HG03565 (cell line): ENCODE results near the gene EBF3.

Experiments used
- ATAC-seq: cut with Tn5 transposase; IDR thresholded peaks from one replicate; pipeline ENCODE4 v1.9.1; 2021; ENCODE audit warnings: mild to moderate bottlenecking, moderate library complexity; ENCODE audit not compliant: unreplicated experiment

The EBF3 gene

GRCh38 chr10:129877773-129878371 is 86.2 kb downstream of the EBF3 start:
- ATAC-seq = no peak

DNA sequence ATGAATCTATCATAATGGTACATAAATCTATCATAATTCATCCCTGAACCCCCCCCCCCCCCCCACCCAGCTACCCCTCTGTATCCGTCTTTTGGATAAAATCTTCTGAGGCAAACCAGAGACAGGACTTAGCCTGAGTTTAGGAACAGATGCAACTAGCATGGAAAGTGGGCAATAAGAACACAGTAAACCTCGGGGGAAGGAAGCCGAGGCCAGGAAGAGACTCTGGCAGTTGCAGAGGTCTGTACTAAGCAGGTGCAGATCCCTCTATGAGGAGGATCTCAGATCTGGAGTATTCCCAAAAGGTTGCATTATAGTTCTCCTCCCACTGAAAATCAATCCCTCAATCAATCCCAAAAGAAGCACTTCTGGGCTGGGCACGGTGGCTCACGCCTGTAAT is 87.2 kb downstream of the EBF3 start:
- no peak for ATAC-seq

DNA sequence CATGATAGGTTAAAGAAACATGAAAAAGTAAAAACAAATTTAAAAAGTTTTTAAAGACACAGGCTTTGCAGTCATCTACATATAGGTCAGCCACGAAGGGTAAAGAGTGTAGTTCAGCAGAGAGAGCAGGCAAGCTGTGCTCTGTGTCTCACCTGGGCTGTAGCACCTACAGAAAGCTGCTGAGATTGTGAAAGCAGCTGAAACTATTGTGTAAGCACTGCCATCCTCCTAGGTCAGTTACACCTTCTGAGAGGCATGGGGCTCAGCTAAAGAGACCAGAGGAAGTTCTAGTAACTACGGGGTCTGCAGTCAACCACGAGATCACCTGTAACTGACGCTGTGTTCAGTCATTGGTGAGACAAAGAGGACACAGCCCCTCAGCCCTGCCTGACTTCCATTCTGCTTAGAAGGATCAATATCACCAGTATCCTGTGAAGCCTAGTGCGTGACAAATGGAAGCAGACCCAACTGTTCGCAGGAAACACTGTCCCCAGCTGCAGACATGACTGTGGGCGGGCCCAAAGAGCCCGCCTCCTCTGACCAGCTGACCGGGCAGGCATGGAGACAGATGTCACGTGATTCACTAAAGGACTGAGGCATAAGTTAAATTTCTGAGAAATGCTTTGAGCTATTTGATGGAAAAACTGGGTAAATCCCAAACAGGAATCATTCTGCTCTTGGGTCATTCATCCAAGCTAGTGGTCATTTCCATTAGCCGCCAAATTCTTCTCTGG is 87.9 kb downstream of the EBF3 start:
- ATAC-seq = no peak

- no peak for ATAC-seq
Observed at GRCh38 chr10:129873351-129873750, 90.7 kb downstream of the EBF3 start.

- ATAC-seq = no peak
Observed at GRCh38 chr10:129871966-129872365, 92.1 kb downstream of the EBF3 start.

DNA sequence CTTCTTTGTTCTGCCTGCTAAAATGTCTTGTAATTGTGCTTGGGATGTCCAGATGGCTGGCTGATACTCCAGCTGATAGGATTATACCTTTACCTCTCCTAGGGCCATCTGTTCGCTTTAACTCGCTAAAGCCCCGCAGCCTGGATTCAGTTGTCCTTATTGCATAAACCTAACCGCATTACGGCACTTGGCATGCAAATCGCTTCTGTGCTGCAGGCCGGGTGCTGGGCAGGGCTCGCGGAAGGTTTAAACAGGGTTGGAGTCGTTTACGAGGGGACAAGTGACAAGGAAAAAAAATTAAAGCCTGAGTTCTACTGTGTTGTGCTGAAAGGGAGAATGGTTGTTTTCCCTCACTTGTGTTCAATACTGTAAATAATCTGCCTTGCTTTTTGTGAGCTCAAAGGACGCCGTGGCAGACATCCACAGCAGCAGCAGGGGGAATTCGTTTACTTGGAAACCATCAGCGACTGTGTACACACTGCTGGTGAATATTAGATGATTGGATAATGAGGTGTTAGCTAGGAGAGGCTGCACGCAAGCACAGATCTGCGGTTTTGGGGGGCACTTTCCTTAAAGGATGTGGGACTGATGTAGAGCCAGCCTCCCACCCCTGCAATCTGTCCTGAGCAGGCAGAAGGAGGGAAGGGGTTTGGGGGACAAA is 93.0 kb downstream of the EBF3 start:
- ATAC-seq = no peak

GRCh38 chr10:129870474-129870757 is 93.7 kb downstream of the EBF3 start:
- ATAC-seq = no peak

- no peak for ATAC-seq
Observed at GRCh38 chr10:129869596-129870473, 94.2 kb downstream of the EBF3 start.

GRCh38 chr10:129868449-129869035 is 95.5 kb downstream of the EBF3 start:
- ATAC-seq = no peak

- no peak for ATAC-seq
Observed at GRCh38 chr10:129867631-129868179, 96.4 kb downstream of the EBF3 start.

- no peak for ATAC-seq
Observed at GRCh38 chr10:129866894-129867293, 97.2 kb downstream of the EBF3 start.

DNA sequence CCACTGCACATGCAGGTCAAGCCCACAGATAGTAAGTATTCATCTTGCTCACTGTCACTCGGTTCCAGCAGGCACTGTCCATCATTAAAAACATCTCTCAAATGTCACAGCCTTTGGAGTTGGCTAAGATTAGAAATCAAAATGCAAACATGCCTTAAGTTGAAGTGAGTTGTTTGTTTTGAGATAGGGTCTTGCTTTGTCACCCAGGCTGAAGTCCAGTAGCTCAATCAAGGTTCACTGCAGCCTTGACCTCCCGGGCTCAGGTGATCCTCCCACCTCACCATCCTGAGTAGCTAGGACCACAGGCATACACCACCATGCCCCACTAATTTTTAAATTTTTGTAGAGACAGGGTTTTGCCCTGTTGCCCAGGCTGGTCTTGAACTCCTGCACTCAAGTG is 98.1 kb downstream of the EBF3 start:
- no peak for ATAC-seq

DNA sequence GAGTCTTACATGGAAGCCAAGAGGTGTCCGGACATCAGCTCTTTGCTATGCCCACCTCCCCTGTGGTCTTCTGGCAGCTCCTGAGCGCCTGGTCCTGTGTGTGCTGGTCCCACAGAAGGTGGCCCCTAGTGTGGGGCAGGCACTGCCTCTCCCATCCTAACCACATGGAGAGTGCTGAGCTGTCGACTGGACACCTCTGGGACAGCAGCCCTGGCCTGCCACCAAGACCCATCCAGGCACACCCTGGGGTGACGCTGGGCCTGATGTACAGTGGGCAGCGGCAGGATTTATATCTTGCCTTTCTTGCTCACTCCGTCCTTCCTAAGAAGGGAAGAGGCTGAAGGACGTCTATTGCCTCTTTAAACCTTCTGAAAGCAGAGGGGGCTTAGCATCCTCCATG is 98.7 kb downstream of the EBF3 start:
- no peak for ATAC-seq

- no peak for ATAC-seq
Observed at GRCh38 chr10:129864601-129865126, 99.4 kb downstream of the EBF3 start.

- ATAC-seq = no peak
Observed at GRCh38 chr10:129864082-129864481, 100.0 kb downstream of the EBF3 start.

DNA sequence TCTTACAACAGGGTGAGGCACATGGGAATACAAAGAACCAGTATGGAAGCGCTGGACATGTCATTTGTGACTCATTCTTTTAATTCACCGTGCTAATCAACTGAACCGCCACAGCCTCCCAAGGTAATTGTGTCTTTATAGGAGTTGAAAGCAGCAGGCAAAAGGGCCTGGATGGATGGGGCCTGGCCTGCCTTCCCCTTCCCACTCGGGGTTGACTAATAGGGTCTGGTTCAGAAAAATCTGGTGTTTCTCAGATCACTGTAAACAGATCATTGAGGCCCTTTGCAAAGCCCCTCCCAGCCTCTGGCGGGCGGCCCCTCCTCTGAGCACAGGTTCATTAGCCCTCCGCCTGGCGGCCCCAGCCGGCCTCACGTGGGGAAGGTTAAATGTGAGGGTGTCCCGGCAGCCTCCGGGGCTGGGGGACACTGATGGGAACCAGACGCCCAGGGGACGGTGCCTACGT is 100.8 kb downstream of the EBF3 start:
- ATAC-seq = no peak

- no peak for ATAC-seq
Observed at GRCh38 chr10:129861776-129862531, 102.1 kb downstream of the EBF3 start.

DNA sequence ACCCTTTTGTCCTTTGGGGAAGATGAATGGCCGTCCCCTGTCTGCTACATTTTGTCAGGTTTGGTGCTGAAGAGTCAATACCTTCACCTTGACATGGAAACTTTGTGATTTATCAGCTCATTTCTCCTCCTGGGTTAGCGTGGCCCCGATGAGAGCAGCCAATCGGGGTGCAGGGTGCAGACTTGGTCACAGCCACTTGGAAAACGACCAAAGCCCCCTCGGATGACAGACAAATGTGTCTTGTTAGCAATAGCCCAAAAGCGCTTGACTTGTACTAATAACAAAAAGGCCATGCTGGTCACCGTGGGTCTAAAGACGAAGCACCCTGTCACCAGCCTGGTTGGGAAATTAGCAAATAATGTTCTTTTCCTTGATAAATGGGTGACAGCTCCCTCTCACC is 103.7 kb downstream of the EBF3 start:
- ATAC-seq = no peak

GRCh38 chr10:129859536-129859935 is 104.5 kb downstream of the EBF3 start:
- no peak for ATAC-seq
